ENCODE results near the gene KRTAP6-3. TPM values are rescaled to one million over a fixed set of nuclear protein-coding genes. Genes with fewer than 3 reads are reported as not detected.

The KRTAP6-3 gene
- total and polyA plus RNA-seq, 2 donors (not counting 3 experiments of a cell fraction or from before 2014, with no cell fraction given): not detected

DNA sequence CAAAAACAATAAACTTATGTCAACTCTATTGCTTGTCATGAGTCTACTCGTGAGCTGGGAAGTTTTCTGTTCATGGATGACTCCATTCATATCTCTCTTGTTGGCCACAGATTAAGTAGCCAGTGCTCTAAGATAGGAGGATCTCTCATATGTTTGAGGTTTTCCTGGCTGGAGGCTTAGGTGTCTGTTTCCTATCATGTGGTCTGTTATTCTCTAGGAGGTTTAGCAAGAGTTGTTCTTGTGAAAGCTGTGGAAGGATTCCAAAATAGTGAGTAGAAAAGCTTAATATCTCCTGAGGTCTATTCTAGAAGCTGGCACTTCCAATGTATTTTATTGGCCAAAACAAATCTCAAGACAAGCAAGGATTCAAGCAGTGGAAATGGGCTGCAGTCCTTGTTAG is 37.0 kb downstream of the KRTAP6-3 start:
- no peak overlapping the region for H3K9ac ChIP-seq (replicated peaks; ENCODE audit: extremely low read depth, insufficient read depth, low read length)
- H3K36me3 ChIP-seq (ENCODE audit: control insufficient read depth in 2 of 2, extremely low read depth in 1 of 2, insufficient read depth in 2 of 2, low read length in 2 of 2): no peaks in the 10 kb centered on the region
- no peak overlapping the region for H3K4me2 ChIP-seq (ENCODE audit: insufficient read depth, low read length)
- DNase-seq (ENCODE audit: low read depth, low spot score) (no peak), FAIRE-seq (no peak)
- TF ChIP-seq, protein P1, sequence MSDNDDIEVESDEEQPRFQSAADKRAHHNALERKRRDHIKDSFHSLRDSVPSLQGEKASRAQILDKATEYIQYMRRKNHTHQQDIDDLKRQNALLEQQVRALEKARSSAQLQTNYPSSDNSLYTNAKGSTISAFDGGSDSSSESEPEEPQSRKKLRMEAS (IDR thresholded peaks at IDR 0.05; ENCODE audit: insufficient read depth, insufficient read length): no peak
- CTCF ChIA-PET: no interaction called here
- no peaks in the 10 kb centered on the region for H4K20me1 ChIP-seq (replicated peaks; ENCODE audit: control insufficient read depth, extremely low read depth, insufficient read depth, low read length)
- H3K4me1 ChIP-seq (ENCODE audit: control insufficient read depth, extremely low read depth, insufficient read depth, low read length): no peaks in the 10 kb centered on the region
- no peak overlapping the region for H3K4me3 ChIP-seq (replicated peaks in 1 of 3; ENCODE audit: insufficient read depth in 1 of 3, low read depth in 1 of 3, low read length in 3 of 3)
- intact Hi-C loops (cut with micrococcal nuclease) (no loop called here), dilution Hi-C loops (cut with MboI; ENCODE audit: extremely low pct_ligation_motif_present, low sequenced_read_pairs) (no loop called here)
- H3K79me2 ChIP-seq (ENCODE audit: control insufficient read depth, insufficient read depth, low read length): no peaks in the 10 kb centered on the region
- no peak overlapping the region for H2AFZ ChIP-seq (ENCODE audit: low read depth, low read length)
- peaks cover 9% of the 10 kb centered on the region for H3K9me3 ChIP-seq (replicated peaks; ENCODE audit: control insufficient read depth, insufficient read depth, low read length)
- no peaks in the 10 kb centered on the region for H3K27me3 ChIP-seq (ENCODE audit: control insufficient read depth in 2 of 2, insufficient read depth in 2 of 2, low read length in 2 of 2)
- H3K9me1 ChIP-seq (replicated peaks; ENCODE audit: control insufficient read depth, extremely low read depth, insufficient read depth, low read length): no peaks in the 10 kb centered on the region
- H3K27ac ChIP-seq (ENCODE audit: insufficient read depth, low read depth, low read length): no peak overlapping the region
- BruUV-seq (replicated peaks): no TSS peak
- POLR2A ChIA-PET: no interaction called here

DNA sequence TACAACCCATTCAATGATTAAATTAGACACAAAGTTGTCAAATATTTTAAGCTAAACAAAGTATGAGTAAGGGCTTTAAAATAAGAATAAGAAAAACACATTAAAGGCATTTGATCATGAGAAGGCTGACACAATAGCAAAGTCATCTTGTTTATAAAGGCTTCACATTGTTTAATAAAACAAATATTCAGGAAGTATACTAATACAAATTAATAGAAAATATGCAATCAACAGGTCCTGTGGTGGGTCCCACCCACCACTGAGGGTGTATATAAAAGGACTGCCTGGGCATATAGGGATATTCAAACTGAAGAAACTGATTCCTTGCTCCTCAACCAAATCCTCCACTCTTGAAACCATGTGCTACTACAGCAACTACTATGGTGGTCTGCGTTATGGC is 42.7 kb downstream of the KRTAP6-3 start, which contains the start of gene KRTAP20-2:
TSS of gene KRTAP20-2 (plus strand) at position 301 of the 400 bp plus-strand sequence. CDS start at position 359, 58 bp downstream.
- intact Hi-C loops (cut with micrococcal nuclease): no loop called here
- no peaks in the 10 kb centered on the region for H3K36me3 ChIP-seq (ENCODE audit: control insufficient read depth in 2 of 2, extremely low read depth in 1 of 2, insufficient read depth in 2 of 2, low read length in 2 of 2)
- no TSS peak for BruUV-seq (replicated peaks)
- dilution Hi-C loops (cut with MboI; ENCODE audit: extremely low pct_ligation_motif_present, low sequenced_read_pairs): no loop called here
- H3K4me1 ChIP-seq (ENCODE audit: control insufficient read depth, extremely low read depth, insufficient read depth, low read length): no peaks in the 10 kb centered on the region
- H3K9ac ChIP-seq (replicated peaks; ENCODE audit: extremely low read depth, insufficient read depth, low read length): no peak within 1 kb of the TSS
- ChIA-PET CTCF (no interaction called here), POLR2A (no interaction called here)
- no peaks in the 10 kb centered on the region for H3K27me3 ChIP-seq (ENCODE audit: control insufficient read depth in 2 of 2, insufficient read depth in 2 of 2, low read length in 2 of 2)
- no peak for FAIRE-seq
- no peaks in the 10 kb centered on the region for H3K9me1 ChIP-seq (replicated peaks; ENCODE audit: control insufficient read depth, extremely low read depth, insufficient read depth, low read length)
- H4K20me1 ChIP-seq (replicated peaks; ENCODE audit: control insufficient read depth, extremely low read depth, insufficient read depth, low read length): no peaks in the 10 kb centered on the region
- no peak for DNase-seq (ENCODE audit: low read depth, low spot score)
- no peaks in the 10 kb centered on the region for H3K79me2 ChIP-seq (ENCODE audit: control insufficient read depth, insufficient read depth, low read length)
- no peak within 1 kb of the TSS for H3K4me2 ChIP-seq (ENCODE audit: insufficient read depth, low read length)
- H2AFZ ChIP-seq (ENCODE audit: low read depth, low read length): no peak within 1 kb of the TSS
- peaks cover 7% of the 10 kb centered on the region for H3K9me3 ChIP-seq (replicated peaks; ENCODE audit: control insufficient read depth, insufficient read depth, low read length)
- TF ChIP-seq, protein P1 (IDR thresholded peaks at IDR 0.05; ENCODE audit: insufficient read depth, insufficient read length): no peak
- no peak for TF ChIP-seq MYC (IDR thresholded peaks at IDR 0.05; ENCODE audit: low read depth, low read length)
- no peak for TF ChIP-seq POLR2AphosphoS5 (IDR thresholded peaks at IDR 0.05; ENCODE audit: insufficient read depth, low read depth, low read length)
- no peak for TF ChIP-seq EZH2 (IDR thresholded peaks at IDR 0.05; ENCODE audit: borderline replicate concordance, low read depth, low read length, severe bottlenecking)
- no peak for TF ChIP-seq JUN (IDR thresholded peaks at IDR 0.05; ENCODE audit: borderline replicate concordance, insufficient read depth, insufficient read length, low read depth)
- TF ChIP-seq GATA2 (IDR thresholded peaks at IDR 0.05; ENCODE audit: insufficient read depth, insufficient read length, low read depth, low read length): no peak
- TF ChIP-seq FOS (IDR thresholded peaks at IDR 0.05; ENCODE audit: borderline replicate concordance, insufficient read depth, low read length): no peak
- TF ChIP-seq, protein P2, sequence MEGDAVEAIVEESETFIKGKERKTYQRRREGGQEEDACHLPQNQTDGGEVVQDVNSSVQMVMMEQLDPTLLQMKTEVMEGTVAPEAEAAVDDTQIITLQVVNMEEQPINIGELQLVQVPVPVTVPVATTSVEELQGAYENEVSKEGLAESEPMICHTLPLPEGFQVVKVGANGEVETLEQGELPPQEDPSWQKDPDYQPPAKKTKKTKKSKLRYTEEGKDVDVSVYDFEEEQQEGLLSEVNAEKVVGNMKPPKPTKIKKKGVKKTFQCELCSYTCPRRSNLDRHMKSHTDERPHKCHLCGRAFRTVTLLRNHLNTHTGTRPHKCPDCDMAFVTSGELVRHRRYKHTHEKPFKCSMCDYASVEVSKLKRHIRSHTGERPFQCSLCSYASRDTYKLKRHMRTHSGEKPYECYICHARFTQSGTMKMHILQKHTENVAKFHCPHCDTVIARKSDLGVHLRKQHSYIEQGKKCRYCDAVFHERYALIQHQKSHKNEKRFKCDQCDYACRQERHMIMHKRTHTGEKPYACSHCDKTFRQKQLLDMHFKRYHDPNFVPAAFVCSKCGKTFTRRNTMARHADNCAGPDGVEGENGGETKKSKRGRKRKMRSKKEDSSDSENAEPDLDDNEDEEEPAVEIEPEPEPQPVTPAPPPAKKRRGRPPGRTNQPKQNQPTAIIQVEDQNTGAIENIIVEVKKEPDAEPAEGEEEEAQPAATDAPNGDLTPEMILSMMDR (IDR thresholded peaks at IDR 0.05; ENCODE audit: extremely low read depth in 1 of 2, insufficient read depth in 1 of 2, low read depth in 1 of 2, low read length in 2 of 2): no peak
- TF ChIP-seq POLR2A (IDR thresholded peaks at IDR 0.05; ENCODE audit: low read depth, low read length): no peak
- H3K27ac ChIP-seq (ENCODE audit: insufficient read depth, low read depth, low read length): no peak within 1 kb of the TSS
- H3K4me3 ChIP-seq (replicated peaks in 1 of 3; ENCODE audit: insufficient read depth in 1 of 3, low read depth in 1 of 3, low read length in 3 of 3): no peak within 1 kb of the TSS

Measured in endothelial cell of umbilical vein (primary cell).